ENCODE data around the gene PLIN5. TPM values are rescaled to one million over a fixed set of nuclear protein-coding genes. Genes with fewer than 3 reads are reported as not detected.

PLIN5 gene
- total RNA-seq, 1 donor from 2014 or later, result not detected

GRCh38 chr19:4494691-4495064 is 40.3 kb downstream of the PLIN5 start:
- no peak for DNase-seq (ENCODE audit: low read depth)
- no peak for TF ChIP-seq CTCF (IDR thresholded peaks at IDR 0.05; ENCODE audit: insufficient read depth, low read length, severe bottlenecking)
- no peak overlapping the region for H3K4me3 ChIP-seq (ENCODE audit: low read depth, low read length)
- H3K36me3 ChIP-seq (ENCODE audit: control insufficient read depth, insufficient read depth, low read length), result peaks cover 26% of the 10 kb centered on the region
- FAIRE-seq, result no peak
- no peaks in the 10 kb centered on the region for H3K27me3 ChIP-seq (ENCODE audit: control insufficient read depth, insufficient read depth, low read length)

GRCh38 chr19:4493929-4494690 is 40.9 kb downstream of the PLIN5 start:
- Histone ChIP-seq H3K36me3 (ENCODE audit: control insufficient read depth, insufficient read depth, low read length) (peaks cover 25% of the 10 kb centered on the region), H3K27me3 (ENCODE audit: control insufficient read depth, insufficient read depth, low read length) (no peaks in the 10 kb centered on the region), H3K4me3 (ENCODE audit: low read depth, low read length) (no peak overlapping the region)
- FAIRE-seq (no peak), DNase-seq (ENCODE audit: low read depth) (no peak)
- no peak for TF ChIP-seq CTCF (IDR thresholded peaks at IDR 0.05; ENCODE audit: insufficient read depth, low read length, severe bottlenecking)

GRCh38 chr19:4493104-4493928 is 41.7 kb downstream of the PLIN5 start:
- no peak for DNase-seq (ENCODE audit: low read depth)
- TF ChIP-seq CTCF (IDR thresholded peaks at IDR 0.05; ENCODE audit: insufficient read depth, low read length, severe bottlenecking), result no peak
- no peaks in the 10 kb centered on the region for H3K27me3 ChIP-seq (ENCODE audit: control insufficient read depth, insufficient read depth, low read length)
- no peak for FAIRE-seq
- H3K4me3 ChIP-seq (ENCODE audit: low read depth, low read length), result no peak overlapping the region
- peaks cover 24% of the 10 kb centered on the region for H3K36me3 ChIP-seq (ENCODE audit: control insufficient read depth, insufficient read depth, low read length)

- no peak overlapping the region for H3K4me3 ChIP-seq (ENCODE audit: low read depth, low read length)
- H3K27me3 ChIP-seq (ENCODE audit: control insufficient read depth, insufficient read depth, low read length), result no peaks in the 10 kb centered on the region
- peak; percentile 100 for FAIRE-seq
- H3K36me3 ChIP-seq (ENCODE audit: control insufficient read depth, insufficient read depth, low read length), result peaks cover 20% of the 10 kb centered on the region
- TF ChIP-seq CTCF (IDR thresholded peaks at IDR 0.05; ENCODE audit: insufficient read depth, low read length, severe bottlenecking), result no peak
- DNase-seq (ENCODE audit: low read depth), result no peak
Measured at GRCh38 chr19:4492337-4493103, 42.5 kb downstream of the PLIN5 start.

GRCh38 chr19:4491446-4491845 is 43.6 kb downstream of the PLIN5 start:
- TF ChIP-seq CTCF (IDR thresholded peaks at IDR 0.05; ENCODE audit: insufficient read depth, low read length, severe bottlenecking), result no peak
- H3K27me3 ChIP-seq (ENCODE audit: control insufficient read depth, insufficient read depth, low read length), result no peaks in the 10 kb centered on the region
- FAIRE-seq, result no peak
- no peak for DNase-seq (ENCODE audit: low read depth)
- no peak overlapping the region for H3K4me3 ChIP-seq (ENCODE audit: low read depth, low read length)
- peaks cover 18% of the 10 kb centered on the region for H3K36me3 ChIP-seq (ENCODE audit: control insufficient read depth, insufficient read depth, low read length)

Data from bronchial epithelial cell (primary cell).